HG03196 (cell line): Measurements from ENCODE around the gene MPP3.

Experiments
- ATAC-seq: cut with Tn5 transposase; IDR thresholded peaks from one replicate; pipeline ENCODE4 v1.9.1; 2021; ENCODE audit not compliant: unreplicated experiment

Gene MPP3

DNA sequence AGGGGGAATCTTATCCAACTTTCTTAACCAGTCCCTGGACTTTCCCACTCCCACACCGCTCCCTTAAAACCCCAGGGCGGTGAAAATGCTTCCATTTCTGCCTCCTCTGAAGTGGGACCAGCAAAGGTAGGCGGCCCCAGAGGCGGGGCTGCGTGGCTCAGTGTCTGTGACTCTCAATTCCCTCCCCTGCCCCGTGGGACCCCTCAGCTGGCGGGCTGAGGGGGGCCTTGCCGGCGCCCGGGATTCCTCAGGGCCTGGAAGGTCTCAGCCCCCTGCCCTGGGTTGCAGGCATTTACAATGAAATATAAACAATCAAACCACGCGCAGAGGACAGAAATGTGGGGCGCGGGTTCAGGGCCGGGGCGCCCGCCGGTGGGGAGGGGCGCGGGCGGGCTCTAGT lies 78.0 kb downstream of the MPP3 start:
- no peak for ATAC-seq

GRCh38 chr17:43753493-43754129 lies 79.3 kb downstream of the MPP3 start:
- no peak for ATAC-seq
